Nephron (organoid): Measurements from ENCODE around the gene MDN1.

ENCODE experiments used
- H3K27ac Mint-ChIP-seq, 3 experiments: 2 replicates each; pipeline ENCODE4 v1.8.0; 2020; ENCODE audit warnings: mixed read lengths in 3 of 3, mild to moderate bottlenecking in 2 of 3, moderate library complexity in 1 of 3
- H3K27me3 Mint-ChIP-seq: 2 replicates; pipeline ENCODE4 v1.8.0; 2021; ENCODE audit warnings: low read depth, mild to moderate bottlenecking, moderate library complexity, mixed read lengths
- H3K36me3 Mint-ChIP-seq: 2 replicates; pipeline ENCODE4 v1.8.0; 2020; ENCODE audit warnings: low read depth, mixed read lengths
- H3K4me1 Mint-ChIP-seq: 2 replicates; pipeline ENCODE4 v1.8.0; 2020; ENCODE audit warnings: mixed read lengths
- H3K4me3 Mint-ChIP-seq, 3 experiments: 2 replicates each; pipeline ENCODE4 v1.8.0; 2020; ENCODE audit warnings: mild to moderate bottlenecking in 3 of 3, mixed read lengths in 3 of 3, moderate library complexity in 2 of 3
- H3K9me3 Mint-ChIP-seq: 2 replicates; pipeline ENCODE4 v1.8.0; 2020; ENCODE audit warnings: mixed read lengths
- TF ChIP-seq, protein P1 (sequence below), 3 experiments: fragments of 200-600 bp; sonication (generic); IDR thresholded peaks; one replicate each; pipeline ENCODE4 v1.5.0; 2021; ENCODE audit warnings: antibody characterized with exemption in 3 of 3; ENCODE audit not compliant: unreplicated experiment in 3 of 3

The MDN1 gene

DNA sequence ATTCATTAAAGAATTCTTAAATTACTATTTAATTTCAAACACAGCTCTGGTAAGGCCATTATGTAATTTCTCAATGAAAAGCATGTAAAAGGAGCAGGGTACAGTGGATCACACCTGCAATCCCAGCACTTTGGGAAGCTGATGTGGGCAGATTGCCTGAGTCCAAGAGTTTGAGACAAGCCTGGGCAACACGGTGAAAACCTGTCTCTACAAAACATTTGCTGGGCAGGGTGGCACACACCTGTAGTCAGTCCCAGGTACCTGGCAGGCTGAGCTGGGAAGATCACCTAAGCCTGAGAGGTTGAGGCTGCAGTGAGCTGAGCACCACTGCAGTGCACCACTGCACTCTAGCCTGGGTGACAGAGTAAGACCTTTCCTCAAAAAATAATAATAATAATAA lies 37.4 kb downstream of the MDN1 start:
- H3K4me1 Mint-ChIP-seq = no peaks in the 10 kb centered on the region
- H3K27me3 Mint-ChIP-seq = no peaks in the 10 kb centered on the region
- H3K27ac Mint-ChIP-seq = no peak overlapping the region
- TF ChIP-seq, protein P1, sequence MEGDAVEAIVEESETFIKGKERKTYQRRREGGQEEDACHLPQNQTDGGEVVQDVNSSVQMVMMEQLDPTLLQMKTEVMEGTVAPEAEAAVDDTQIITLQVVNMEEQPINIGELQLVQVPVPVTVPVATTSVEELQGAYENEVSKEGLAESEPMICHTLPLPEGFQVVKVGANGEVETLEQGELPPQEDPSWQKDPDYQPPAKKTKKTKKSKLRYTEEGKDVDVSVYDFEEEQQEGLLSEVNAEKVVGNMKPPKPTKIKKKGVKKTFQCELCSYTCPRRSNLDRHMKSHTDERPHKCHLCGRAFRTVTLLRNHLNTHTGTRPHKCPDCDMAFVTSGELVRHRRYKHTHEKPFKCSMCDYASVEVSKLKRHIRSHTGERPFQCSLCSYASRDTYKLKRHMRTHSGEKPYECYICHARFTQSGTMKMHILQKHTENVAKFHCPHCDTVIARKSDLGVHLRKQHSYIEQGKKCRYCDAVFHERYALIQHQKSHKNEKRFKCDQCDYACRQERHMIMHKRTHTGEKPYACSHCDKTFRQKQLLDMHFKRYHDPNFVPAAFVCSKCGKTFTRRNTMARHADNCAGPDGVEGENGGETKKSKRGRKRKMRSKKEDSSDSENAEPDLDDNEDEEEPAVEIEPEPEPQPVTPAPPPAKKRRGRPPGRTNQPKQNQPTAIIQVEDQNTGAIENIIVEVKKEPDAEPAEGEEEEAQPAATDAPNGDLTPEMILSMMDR (IDR thresholded peaks at IDR 0.05; ENCODE audit: unreplicated experiment in 3 of 3) = no peak
- peaks cover 76% of the 10 kb centered on the region for H3K36me3 Mint-ChIP-seq
- H3K9me3 Mint-ChIP-seq = peaks cover 7% of the 10 kb centered on the region
- no peak overlapping the region for H3K4me3 Mint-ChIP-seq

DNA sequence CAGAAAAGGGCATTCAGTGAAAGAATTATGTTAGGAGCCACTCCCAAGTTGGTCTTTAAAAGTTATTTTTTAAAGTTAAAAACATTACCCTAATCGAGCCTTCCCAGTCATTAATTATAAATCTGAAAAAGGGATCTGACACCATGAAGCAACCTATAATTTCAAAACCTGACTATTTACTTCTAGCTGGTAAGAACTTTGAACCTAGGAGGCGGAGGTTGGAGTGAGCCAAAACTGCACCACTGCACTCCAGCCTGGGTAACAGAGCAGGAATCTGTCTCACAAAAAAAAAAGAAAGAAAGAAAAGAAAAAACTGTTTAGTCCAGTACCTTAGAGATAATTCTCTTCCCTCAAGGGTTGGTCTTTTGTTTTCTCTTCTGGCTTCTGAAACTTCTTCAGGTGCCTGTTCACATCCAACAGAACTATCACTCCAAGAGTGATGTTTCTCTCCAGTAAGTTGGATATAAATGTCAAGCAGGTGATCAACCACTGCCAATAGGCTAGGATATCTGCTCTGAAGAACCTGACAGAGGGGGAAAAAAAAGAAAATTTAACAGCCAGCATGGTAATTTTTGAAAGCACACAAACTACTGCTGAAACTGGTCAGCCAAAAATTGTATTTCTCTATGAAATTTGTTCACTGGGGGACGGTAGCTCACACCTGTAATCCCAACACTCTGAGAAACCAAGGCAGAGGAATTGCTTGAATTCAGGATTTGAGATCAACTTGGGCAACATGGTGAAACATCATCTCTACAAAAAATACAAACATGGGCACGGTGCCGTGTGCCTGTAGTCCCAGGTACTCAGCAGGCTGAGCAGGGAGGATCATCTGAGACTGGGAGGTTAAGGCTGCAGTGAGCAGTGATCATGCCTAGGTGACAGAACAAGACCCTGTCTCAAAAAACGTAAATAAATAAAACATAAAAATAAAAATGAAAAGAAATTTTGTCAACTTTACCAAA lies 38.2 kb downstream of the MDN1 start:
- H3K9me3 Mint-ChIP-seq = peaks cover 7% of the 10 kb centered on the region
- H3K4me1 Mint-ChIP-seq = no peaks in the 10 kb centered on the region
- H3K27ac Mint-ChIP-seq = no peak overlapping the region
- H3K27me3 Mint-ChIP-seq = no peaks in the 10 kb centered on the region
- H3K4me3 Mint-ChIP-seq = no peak overlapping the region
- TF ChIP-seq, protein P1 (IDR thresholded peaks at IDR 0.05; ENCODE audit: unreplicated experiment in 3 of 3) = no peak
- peaks cover 72% of the 10 kb centered on the region for H3K36me3 Mint-ChIP-seq

DNA sequence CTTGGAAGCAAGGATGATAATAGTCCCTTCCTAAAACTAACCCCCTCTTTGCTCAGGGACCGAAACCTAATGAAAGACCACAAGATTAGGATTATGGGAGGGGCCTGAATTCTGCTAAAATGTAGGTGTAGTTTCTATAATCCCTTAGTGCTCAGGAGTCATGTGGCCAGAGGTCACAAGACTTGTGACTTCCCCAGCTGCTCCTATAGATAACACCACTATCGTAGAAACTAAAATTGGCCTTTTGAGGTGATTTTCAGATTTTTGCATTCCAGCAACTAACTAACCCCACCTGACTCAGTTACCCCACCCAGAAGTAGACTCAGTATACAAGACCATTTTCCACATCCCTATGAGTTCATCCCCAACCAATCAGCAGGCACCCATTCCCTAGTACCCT lies 42.1 kb downstream of the MDN1 start:
- no peaks in the 10 kb centered on the region for H3K4me1 Mint-ChIP-seq
- TF ChIP-seq, protein P1 (IDR thresholded peaks at IDR 0.05; ENCODE audit: unreplicated experiment in 3 of 3) = no peak
- no peaks in the 10 kb centered on the region for H3K27me3 Mint-ChIP-seq
- H3K9me3 Mint-ChIP-seq = no peaks in the 10 kb centered on the region
- no peak overlapping the region for H3K4me3 Mint-ChIP-seq
- H3K27ac Mint-ChIP-seq = no peak overlapping the region
- peaks cover 55% of the 10 kb centered on the region for H3K36me3 Mint-ChIP-seq

DNA sequence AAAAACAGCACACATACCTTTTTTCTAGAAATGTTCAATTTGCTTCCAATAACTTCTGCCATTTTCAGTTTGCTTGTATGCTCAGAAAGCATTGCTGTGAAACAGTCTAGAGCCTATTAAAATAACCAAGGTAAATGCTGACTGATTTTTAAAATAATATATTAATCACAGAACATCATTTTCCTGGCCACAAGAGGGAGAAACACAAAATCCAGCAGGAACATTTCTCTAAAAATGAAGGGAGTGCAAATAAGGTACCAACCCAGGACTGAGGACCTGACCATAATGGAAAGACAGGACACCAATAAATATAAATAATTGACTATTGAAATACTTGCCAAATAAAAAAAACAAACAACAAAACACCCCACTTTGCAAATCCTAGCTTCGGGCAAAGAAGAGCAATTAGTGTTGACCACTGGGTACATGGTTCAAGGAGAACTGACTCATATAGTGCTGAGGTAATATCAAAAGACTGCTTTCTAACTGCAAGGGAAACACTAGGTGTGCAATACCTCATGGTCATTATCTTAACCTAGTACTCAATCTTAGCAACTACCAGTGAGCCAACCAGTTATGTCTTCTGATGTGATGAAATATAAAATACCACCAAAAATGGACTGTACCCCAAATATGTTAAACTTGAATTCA lies 42.9 kb downstream of the MDN1 start:
- no peaks in the 10 kb centered on the region for H3K27me3 Mint-ChIP-seq
- H3K27ac Mint-ChIP-seq = no peak overlapping the region
- H3K9me3 Mint-ChIP-seq = no peaks in the 10 kb centered on the region
- H3K4me1 Mint-ChIP-seq = no peaks in the 10 kb centered on the region
- TF ChIP-seq, protein P1 (IDR thresholded peaks at IDR 0.05; ENCODE audit: unreplicated experiment in 3 of 3) = no peak
- peaks cover 53% of the 10 kb centered on the region for H3K36me3 Mint-ChIP-seq
- no peak overlapping the region for H3K4me3 Mint-ChIP-seq

DNA sequence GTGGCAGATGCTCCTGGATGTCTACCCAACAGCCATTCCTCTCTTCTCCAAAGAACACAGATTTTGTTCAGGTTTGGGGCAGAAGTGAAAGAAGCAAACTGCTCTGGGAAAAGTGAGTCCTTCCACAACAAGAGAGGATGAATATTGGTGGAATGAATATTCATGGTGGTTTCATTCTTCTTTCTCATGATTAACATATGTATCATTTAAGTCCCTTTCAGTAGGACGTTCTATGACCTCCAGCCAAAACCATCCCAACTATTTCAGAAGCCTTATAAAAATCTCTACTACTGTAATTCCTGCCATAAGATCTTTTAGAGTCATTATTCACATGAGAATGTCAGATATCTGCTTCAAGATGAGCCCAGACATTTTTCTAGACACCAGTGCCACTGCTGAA lies 44.4 kb downstream of the MDN1 start:
- peaks cover 49% of the 10 kb centered on the region for H3K36me3 Mint-ChIP-seq
- H3K9me3 Mint-ChIP-seq = no peaks in the 10 kb centered on the region
- no peak overlapping the region for H3K27ac Mint-ChIP-seq
- no peaks in the 10 kb centered on the region for H3K27me3 Mint-ChIP-seq
- H3K4me1 Mint-ChIP-seq = no peaks in the 10 kb centered on the region
- TF ChIP-seq, protein P1 (IDR thresholded peaks at IDR 0.05; ENCODE audit: unreplicated experiment in 3 of 3) = no peak
- no peak overlapping the region for H3K4me3 Mint-ChIP-seq
